Neural crest cell (in vitro differentiated cells): ENCODE data around the gene RABEP2. TPM values are rescaled to one million over a fixed set of nuclear protein-coding genes. Genes with fewer than 3 reads are reported as not detected.

ENCODE experiments used
- DNase-seq: peaks from one replicate; pipeline ENCODE4 v3.0.0; 2021; ENCODE audit warnings: low read depth, mixed read lengths, low spot score
- H3K27ac Mint-ChIP-seq: one replicate; pipeline ENCODE4 v1.8.0; 2021; ENCODE audit warnings: mild to moderate bottlenecking, mixed read lengths; ENCODE audit not compliant: unreplicated experiment
- H3K27me3 Mint-ChIP-seq: 2 replicates; pipeline ENCODE4 v1.8.0; 2021; ENCODE audit warnings: low read depth, mild to moderate bottlenecking, mixed read lengths
- H3K36me3 Mint-ChIP-seq: 2 replicates; pipeline ENCODE4 v1.8.0; 2021; ENCODE audit warnings: low read depth, mild to moderate bottlenecking, mixed read lengths
- H3K4me1 Mint-ChIP-seq: 2 replicates; pipeline ENCODE4 v1.8.0; 2021; ENCODE audit warnings: mixed read lengths
- H3K4me3 Mint-ChIP-seq: one replicate; pipeline ENCODE4 v1.8.0; 2021; ENCODE audit warnings: mild to moderate bottlenecking, mixed read lengths
- H3K9me3 Mint-ChIP-seq: 2 replicates; pipeline ENCODE4 v1.8.0; 2021; ENCODE audit warnings: mixed read lengths
- total RNA-seq: library from RNA; stranded (reverse); gene quantifications from 2 replicates; pipeline ENCODE4 v1.2.1, GENCODE V29; 2021
- TF ChIP-seq, protein P1 (sequence below): fragments of 200-600 bp; sonication (generic); conservative IDR thresholded peaks from 2 replicates; pipeline ENCODE4 v1.5.0; 2021; ENCODE audit warnings: antibody characterized with exemption, mild to moderate bottlenecking

Gene RABEP2
- total RNA-seq, 1 donor from 2014 or later, result 20.2 TPM

DNA sequence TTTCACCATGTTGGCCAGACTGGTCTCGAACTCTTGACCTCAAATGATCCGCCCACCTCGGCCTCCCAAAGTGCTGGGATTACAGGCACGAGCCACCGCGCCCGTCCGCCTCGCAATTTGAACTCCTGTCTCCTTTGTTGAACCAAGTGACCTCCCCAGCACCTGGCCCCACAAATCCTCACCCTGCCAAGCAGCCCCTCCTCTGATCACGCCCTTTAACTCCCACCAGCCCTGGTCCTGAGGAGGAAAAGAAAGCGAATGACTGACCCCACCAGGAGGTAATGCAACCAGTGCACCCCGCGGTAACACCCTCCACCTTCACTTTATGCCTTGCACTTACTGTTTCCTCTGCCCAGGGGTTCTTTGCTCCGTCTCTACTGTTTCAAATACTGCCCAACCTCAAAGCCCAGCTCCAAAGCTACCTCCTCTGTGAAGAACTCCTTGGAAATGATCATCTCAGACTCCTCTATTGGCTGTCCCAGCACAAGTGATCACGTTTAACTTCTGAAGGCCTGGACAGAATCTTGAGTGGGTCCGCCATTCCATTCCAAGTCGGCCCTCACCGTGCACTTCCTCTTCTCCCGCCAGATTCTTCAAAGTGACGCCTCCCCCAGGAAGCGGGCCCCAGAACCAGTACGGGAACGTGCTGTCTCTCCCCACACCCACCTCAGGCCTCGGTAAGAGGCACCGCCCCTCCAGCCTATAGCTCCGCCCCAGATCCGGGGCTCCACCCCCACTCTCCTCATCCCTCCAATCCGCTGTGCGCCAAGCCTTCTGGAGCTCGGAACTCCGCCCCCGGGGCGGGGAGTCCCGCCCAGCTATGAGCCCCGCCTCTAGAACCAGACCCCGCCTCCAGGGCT is 11.1 kb upstream of the RABEP2 start:
- DNase-seq, result peak; percentile 27
- H3K4me3 Mint-ChIP-seq, result peak overlapping the region; percentile 3
- TF ChIP-seq, protein P1, sequence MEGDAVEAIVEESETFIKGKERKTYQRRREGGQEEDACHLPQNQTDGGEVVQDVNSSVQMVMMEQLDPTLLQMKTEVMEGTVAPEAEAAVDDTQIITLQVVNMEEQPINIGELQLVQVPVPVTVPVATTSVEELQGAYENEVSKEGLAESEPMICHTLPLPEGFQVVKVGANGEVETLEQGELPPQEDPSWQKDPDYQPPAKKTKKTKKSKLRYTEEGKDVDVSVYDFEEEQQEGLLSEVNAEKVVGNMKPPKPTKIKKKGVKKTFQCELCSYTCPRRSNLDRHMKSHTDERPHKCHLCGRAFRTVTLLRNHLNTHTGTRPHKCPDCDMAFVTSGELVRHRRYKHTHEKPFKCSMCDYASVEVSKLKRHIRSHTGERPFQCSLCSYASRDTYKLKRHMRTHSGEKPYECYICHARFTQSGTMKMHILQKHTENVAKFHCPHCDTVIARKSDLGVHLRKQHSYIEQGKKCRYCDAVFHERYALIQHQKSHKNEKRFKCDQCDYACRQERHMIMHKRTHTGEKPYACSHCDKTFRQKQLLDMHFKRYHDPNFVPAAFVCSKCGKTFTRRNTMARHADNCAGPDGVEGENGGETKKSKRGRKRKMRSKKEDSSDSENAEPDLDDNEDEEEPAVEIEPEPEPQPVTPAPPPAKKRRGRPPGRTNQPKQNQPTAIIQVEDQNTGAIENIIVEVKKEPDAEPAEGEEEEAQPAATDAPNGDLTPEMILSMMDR, result no peak
- no peaks in the 10 kb centered on the region for H3K4me1 Mint-ChIP-seq
- H3K9me3 Mint-ChIP-seq, result peaks cover 4% of the 10 kb centered on the region
- no peak overlapping the region for H3K27ac Mint-ChIP-seq
- H3K36me3 Mint-ChIP-seq, result no peaks in the 10 kb centered on the region
- peaks cover 8% of the 10 kb centered on the region for H3K27me3 Mint-ChIP-seq

DNA sequence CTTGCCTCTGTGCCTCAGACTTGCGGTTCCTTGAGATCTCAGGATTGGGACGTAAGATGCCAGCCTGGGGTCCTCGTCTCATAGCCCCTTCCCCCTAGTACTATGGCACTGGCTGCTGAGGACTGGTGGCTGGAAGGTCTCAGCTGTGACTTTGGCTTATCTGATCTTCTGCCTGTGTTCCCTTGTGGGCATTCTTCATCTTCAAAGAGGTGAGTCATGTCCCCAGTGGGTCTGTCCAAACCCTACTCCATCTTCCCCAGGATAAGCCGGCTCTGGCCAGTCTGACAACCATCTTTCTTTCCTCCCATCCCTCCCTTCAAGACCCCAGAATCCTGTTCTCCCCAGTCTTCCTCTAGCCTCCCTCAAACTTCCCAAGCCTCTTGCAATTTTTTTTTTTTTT is 10.3 kb upstream of the RABEP2 start:
- H3K4me3 Mint-ChIP-seq, result no peak overlapping the region
- no peaks in the 10 kb centered on the region for H3K4me1 Mint-ChIP-seq
- H3K27me3 Mint-ChIP-seq, result peaks cover 8% of the 10 kb centered on the region
- TF ChIP-seq, protein P1, result no peak
- peak overlapping the region; percentile 52 for H3K27ac Mint-ChIP-seq
- peaks cover 4% of the 10 kb centered on the region for H3K9me3 Mint-ChIP-seq
- DNase-seq, result no peak
- H3K36me3 Mint-ChIP-seq, result no peaks in the 10 kb centered on the region

DNA sequence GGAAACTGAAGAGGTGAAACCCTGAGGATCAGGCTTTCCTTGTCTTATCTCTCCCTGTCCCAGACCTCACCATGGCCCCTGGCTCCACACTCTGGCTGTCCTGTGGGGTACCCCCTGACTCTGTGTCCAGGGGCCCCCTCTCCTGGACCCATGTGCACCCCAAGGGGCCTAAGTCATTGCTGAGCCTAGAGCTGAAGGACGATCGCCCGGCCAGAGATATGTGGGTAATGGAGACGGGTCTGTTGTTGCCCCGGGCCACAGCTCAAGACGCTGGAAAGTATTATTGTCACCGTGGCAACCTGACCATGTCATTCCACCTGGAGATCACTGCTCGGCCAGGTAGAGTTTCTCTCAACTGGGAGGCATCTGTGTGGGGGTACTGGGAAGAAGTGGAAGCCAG is 8.1 kb upstream of the RABEP2 start:
- DNase-seq, result no peak
- TF ChIP-seq, protein P1, result no peak
- Mint-ChIP-seq H3K4me1 (no peaks in the 10 kb centered on the region), H3K9me3 (peaks cover 4% of the 10 kb centered on the region), H3K27me3 (peaks cover 5% of the 10 kb centered on the region), H3K27ac (no peak overlapping the region), H3K36me3 (no peaks in the 10 kb centered on the region), H3K4me3 (no peak overlapping the region)

GRCh38 chr16:28932339-28933141 is 7.5 kb upstream of the RABEP2 start:
- peaks cover 4% of the 10 kb centered on the region for H3K27me3 Mint-ChIP-seq
- H3K36me3 Mint-ChIP-seq, result no peaks in the 10 kb centered on the region
- H3K9me3 Mint-ChIP-seq, result peaks cover 4% of the 10 kb centered on the region
- TF ChIP-seq, protein P1, result no peak
- peak overlapping the region; percentile 43 for H3K27ac Mint-ChIP-seq
- no peak overlapping the region for H3K4me3 Mint-ChIP-seq
- DNase-seq, result no peak
- H3K4me1 Mint-ChIP-seq, result no peaks in the 10 kb centered on the region

DNA sequence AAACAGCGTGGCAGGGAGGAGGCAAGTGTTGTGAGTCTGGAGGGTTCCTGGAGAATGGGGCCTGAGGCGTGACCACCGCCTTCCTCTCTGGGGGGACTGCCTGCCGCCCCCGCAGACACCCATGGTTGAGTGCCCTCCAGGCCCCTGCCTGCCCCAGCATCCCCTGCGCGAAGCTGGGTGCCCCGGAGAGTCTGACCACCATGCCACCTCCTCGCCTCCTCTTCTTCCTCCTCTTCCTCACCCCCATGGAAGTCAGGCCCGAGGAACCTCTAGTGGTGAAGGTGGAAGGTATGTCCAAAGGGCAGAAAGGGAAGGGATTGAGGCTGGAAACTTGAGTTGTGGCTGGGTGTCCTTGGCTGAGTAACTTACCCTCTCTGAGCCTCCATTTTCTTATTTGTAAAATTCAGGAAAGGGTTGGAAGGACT is 6.8 kb upstream of the RABEP2 start, which contains the start of gene CD19:
Gene CD19, plus strand, starts transcription at position 171 of the 425 bp plus-strand sequence. Its CDS starts 30 bp downstream, at position 201.
- H3K27me3 Mint-ChIP-seq, result peaks cover 4% of the 10 kb centered on the region
- no peak within 1 kb of the TSS for H3K4me3 Mint-ChIP-seq
- no peak for DNase-seq
- H3K4me1 Mint-ChIP-seq, result no peaks in the 10 kb centered on the region
- H3K36me3 Mint-ChIP-seq, result no peaks in the 10 kb centered on the region
- TF ChIP-seq, protein P1, result no peak
- peak within 1 kb of the TSS; percentile 84 for H3K27ac Mint-ChIP-seq
- H3K9me3 Mint-ChIP-seq, result peaks cover 4% of the 10 kb centered on the region
